Measurements from ENCODE around the gene MARS1.

GRCh38 chr12:57475271-57476161 is 12.4 kb upstream of the MARS1 start:
- no peak for TF ChIP-seq POLR2AphosphoS5 (IDR thresholded peaks at IDR 0.05; ENCODE audit: borderline replicate concordance, low read depth, low read length)
- TF ChIP-seq EZH2 (IDR thresholded peaks at IDR 0.05): no peak
- no peak for TF ChIP-seq FOXP2 (optimal IDR thresholded peaks at IDR 0.05; ENCODE audit: control extremely low read depth, extremely low read length, insufficient read depth)

Data from SK-N-MC (cell line).